ENCODE results near the gene DGKA. TPM values are rescaled to one million over a fixed set of nuclear protein-coding genes. Genes with fewer than 3 reads are reported as not detected.
"Not testable (repeated sequence)": the region's sequence is repeated elsewhere in the genome, so short reads cannot be mapped to it uniquely, and the experiment has no call there.

DGKA gene
- total RNA-seq, 2 experiments from 2014 or later, result 144 to 170 TPM

DNA sequence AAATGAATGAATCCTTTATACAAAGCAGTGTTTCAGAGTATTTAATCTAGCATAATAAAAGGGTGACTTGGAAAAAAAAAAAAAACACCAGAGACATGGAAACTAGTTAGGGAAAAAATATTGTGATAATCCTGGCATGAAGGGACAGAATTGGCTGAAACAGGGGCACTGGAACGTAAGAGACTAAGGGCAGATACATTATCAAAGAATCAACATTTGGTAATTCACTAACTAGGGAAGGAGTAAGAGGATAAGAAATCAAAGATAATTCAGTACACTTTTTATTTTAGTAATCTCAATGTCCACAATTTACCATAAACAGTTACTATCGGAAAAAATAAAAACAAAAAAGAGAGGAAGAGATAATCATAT lies 21.5 kb upstream of the DGKA start:
- CTCF ChIA-PET (ENCODE audit: unreplicated experiment), result no interaction called here

DNA sequence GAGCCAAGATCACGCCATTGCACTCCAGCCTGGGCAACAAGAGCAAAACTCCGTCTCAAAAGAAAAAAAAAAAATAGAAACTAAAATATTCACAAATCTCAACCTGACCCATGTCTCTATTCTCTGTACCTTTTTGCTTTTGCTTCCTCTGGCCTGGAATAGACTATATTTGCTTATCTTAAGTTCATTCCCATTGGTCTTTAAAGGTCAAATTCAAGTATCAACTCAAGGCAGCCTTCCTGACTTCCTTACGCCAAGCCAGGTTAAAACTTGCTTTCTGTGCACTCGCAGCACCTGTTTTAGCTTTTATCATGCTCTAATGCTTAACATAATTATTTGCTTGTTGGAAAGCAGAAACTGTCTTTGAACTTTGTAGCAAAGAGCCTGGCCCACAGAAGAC lies 18.1 kb upstream of the DGKA start:
- Histone ChIP-seq H3K4me3 (ENCODE audit: low read depth, low read length, poor library complexity, severe bottlenecking) (no peak overlapping the region), H3K4me2 (ENCODE audit: low read length) (no peak overlapping the region), H3K79me2 (ENCODE audit: insufficient read depth, low read depth, low read length) (peaks cover 78% of the 10 kb centered on the region), H4K20me1 (ENCODE audit: insufficient read depth, low read length) (peaks cover 3% of the 10 kb centered on the region; the same call in 1 of the 2 replicates), H3K9me2 (ENCODE audit: insufficient read depth, low read length) (no peaks in the 10 kb centered on the region), H3K4me1 (ENCODE audit: insufficient read depth, low read length, poor library complexity, severe bottlenecking) (peaks cover 6% of the 10 kb centered on the region), H3K9me3 (ENCODE audit: low read length) (no peaks in the 10 kb centered on the region), H2AFZ (ENCODE audit: low read length) (no peak overlapping the region), H3K27ac (ENCODE audit: low read depth, low read length, poor library complexity, severe bottlenecking) (no peak overlapping the region), H3K36me3 (ENCODE audit: insufficient read depth, low read length) (peaks cover 72% of the 10 kb centered on the region)
- intact Hi-C loops (cut with micrococcal nuclease; ENCODE audit: unreplicated experiment), result no loop called here
- TF ChIP-seq EZH2phosphoT487 (IDR thresholded peaks at IDR 0.05; ENCODE audit: borderline replicate concordance, low read depth, low read length) (no peak), CTCF (conservative IDR thresholded peaks at IDR 0.05; ENCODE audit: low read length) (no peak)
- POLR2A ChIA-PET, result interaction anchor here (1.2 kb wide), 1 partner anchor 59 kb away, joined by 3 read pairs; no protein-coding TSS in a partner anchor
- BruUV-seq (replicated peaks), result no TSS peak
- CTCF ChIA-PET (ENCODE audit: unreplicated experiment), result no interaction called here
- no peak for DNase-seq (ENCODE audit: low spot score)

More for the DNA sequence above, 21.5 kb upstream of the DGKA start:
- intact Hi-C loops (cut with micrococcal nuclease; ENCODE audit: unreplicated experiment), result no loop called here
- Histone ChIP-seq H3K4me3 (ENCODE audit: low read depth, low read length, poor library complexity, severe bottlenecking) (no peak overlapping the region), H3K9me3 (ENCODE audit: low read length) (no peaks in the 10 kb centered on the region), H2AFZ (ENCODE audit: low read length) (no peak overlapping the region), H3K79me2 (ENCODE audit: insufficient read depth, low read depth, low read length) (peaks cover 47% of the 10 kb centered on the region), H4K20me1 (ENCODE audit: insufficient read depth, low read length) (peaks cover 2% of the 10 kb centered on the region; the same call in 1 of the 2 replicates), H3K4me1 (ENCODE audit: insufficient read depth, low read length, poor library complexity, severe bottlenecking) (peaks cover 10% of the 10 kb centered on the region), H3K9me2 (ENCODE audit: insufficient read depth, low read length) (no peaks in the 10 kb centered on the region), H3K36me3 (ENCODE audit: insufficient read depth, low read length) (peaks cover 49% of the 10 kb centered on the region), H3K4me2 (ENCODE audit: low read length) (no peak overlapping the region), H3K27ac (ENCODE audit: low read depth, low read length, poor library complexity, severe bottlenecking) (no peak overlapping the region)
- no TSS peak for BruUV-seq (replicated peaks)
- DNase-seq (ENCODE audit: low spot score), result no peak
- TF ChIP-seq EZH2phosphoT487 (IDR thresholded peaks at IDR 0.05; ENCODE audit: borderline replicate concordance, low read depth, low read length), result no peak
- TF ChIP-seq CTCF (conservative IDR thresholded peaks at IDR 0.05; ENCODE audit: low read length), result no peak
- POLR2A ChIA-PET, result interaction anchor here (0.9 kb wide), 1 partner anchor 9 kb away, joined by 3 read pairs; no protein-coding TSS in a partner anchor

- H3K27ac ChIP-seq (ENCODE audit: low read depth, low read length, poor library complexity, severe bottlenecking), result no peak overlapping the region
- intact Hi-C loops (cut with micrococcal nuclease; ENCODE audit: unreplicated experiment), result no loop called here
- DNase-seq (ENCODE audit: low spot score), result no peak
- no peaks in the 10 kb centered on the region for H3K9me2 ChIP-seq (ENCODE audit: insufficient read depth, low read length)
- ChIA-PET CTCF (ENCODE audit: unreplicated experiment) (no interaction called here), POLR2A (interaction anchor here (0.5 to 0.9 kb wide), 2 partner anchors 12 to 86 kb away, joined by 3 read pairs; partner anchors contain the start of genes DNAJC14 and PYM1)
- TF ChIP-seq CTCF (conservative IDR thresholded peaks at IDR 0.05; ENCODE audit: low read length) (no peak), EZH2phosphoT487 (IDR thresholded peaks at IDR 0.05; ENCODE audit: borderline replicate concordance, low read depth, low read length) (no peak)
- no peak overlapping the region for H2AFZ ChIP-seq (ENCODE audit: low read length)
- H3K4me3 ChIP-seq (ENCODE audit: low read depth, low read length, poor library complexity, severe bottlenecking), result no peak overlapping the region
- peaks cover 84% of the 10 kb centered on the region for H3K79me2 ChIP-seq (ENCODE audit: insufficient read depth, low read depth, low read length)
- H4K20me1 ChIP-seq (ENCODE audit: insufficient read depth, low read length), result peaks cover 3% of the 10 kb centered on the region; the same call in 1 of the 2 replicates
- no peaks in the 10 kb centered on the region for H3K9me3 ChIP-seq (ENCODE audit: low read length)
- peaks cover 95% of the 10 kb centered on the region for H3K36me3 ChIP-seq (ENCODE audit: insufficient read depth, low read length)
- H3K4me2 ChIP-seq (ENCODE audit: low read length), result no peak overlapping the region
- peaks cover 6% of the 10 kb centered on the region for H3K4me1 ChIP-seq (ENCODE audit: insufficient read depth, low read length, poor library complexity, severe bottlenecking)
- no TSS peak for BruUV-seq (replicated peaks)
Measured at GRCh38 chr12:55915482-55915859, 15.5 kb upstream of the DGKA start.

GRCh38 chr12:55919032-55919431 lies 11.9 kb upstream of the DGKA start:
- Histone ChIP-seq H3K36me3 (ENCODE audit: insufficient read depth, low read length) (peaks cover 92% of the 10 kb centered on the region), H4K20me1 (ENCODE audit: insufficient read depth, low read length) (peaks cover 12% of the 10 kb centered on the region; the same call in 1 of the 2 replicates), H3K79me2 (ENCODE audit: insufficient read depth, low read depth, low read length) (peaks cover 99% of the 10 kb centered on the region), H3K4me1 (ENCODE audit: insufficient read depth, low read length, poor library complexity, severe bottlenecking) (peaks cover 30% of the 10 kb centered on the region)
- H3K9me2 ChIP-seq (ENCODE audit: insufficient read depth, low read length); BruUV-seq (replicated peaks); H2AFZ ChIP-seq (ENCODE audit: low read length); H3K4me2 ChIP-seq (ENCODE audit: low read length); intact Hi-C loops (cut with micrococcal nuclease; ENCODE audit: unreplicated experiment); H3K4me3 ChIP-seq (ENCODE audit: low read depth, low read length, poor library complexity, severe bottlenecking); H3K9me3 ChIP-seq (ENCODE audit: low read length); DNase-seq (ENCODE audit: low spot score); CTCF ChIA-PET (ENCODE audit: unreplicated experiment); H3K27ac ChIP-seq (ENCODE audit: low read depth, low read length, poor library complexity, severe bottlenecking): not testable (repeated sequence)
- POLR2A ChIA-PET, result interaction anchor here (0.6 kb wide), 1 partner anchor 149 kb away, joined by 5 read pairs; no protein-coding TSS in a partner anchor
